Uterus (tissue), 2 donors: ENCODE results near the gene CFAP210.

ENCODE experiments used
- POLR2A ChIP-seq, 2 donors: fragments of 450-650 bp; IDR thresholded peaks; one replicate each; pipeline ENCODE4 v1.6.1; 2016; ENCODE audit warnings: antibody characterized with exemption in 2 of 2, mild to moderate bottlenecking in 1 of 2, moderate library complexity in 1 of 2
- TF ChIP-seq, protein P1 (sequence below), 4 experiments: fragments of 200-600 bp in 2 of 4; fragments of 450-650 bp in 2 of 4; sonication (generic) in 2 of 4; IDR thresholded peaks; one replicate each; pipeline ENCODE4 v1.5.1; 2016 to 2019; ENCODE audit warnings: antibody characterized with exemption in 4 of 4, mild to moderate bottlenecking in 2 of 4, moderate library complexity in 1 of 4

DNA sequence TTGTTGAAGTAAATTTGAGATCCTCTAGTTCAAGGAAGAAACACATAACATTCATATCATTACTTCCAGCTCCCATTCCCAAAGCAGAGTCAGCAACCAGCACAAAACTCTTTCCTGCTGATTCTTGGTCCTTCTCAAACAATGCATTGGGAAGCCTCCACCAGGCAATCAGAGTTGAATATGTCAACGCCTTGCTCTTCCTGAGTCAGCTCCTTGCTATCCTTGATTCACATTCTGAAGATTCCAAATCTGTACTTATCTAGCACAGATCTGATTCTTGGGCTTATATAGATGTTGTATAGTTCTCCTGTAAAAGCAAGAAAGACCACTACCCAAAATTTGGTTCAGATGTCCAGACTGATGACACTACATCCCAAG, 29.6 kb downstream of the CFAP210 start:
- TF ChIP-seq, protein P1, sequence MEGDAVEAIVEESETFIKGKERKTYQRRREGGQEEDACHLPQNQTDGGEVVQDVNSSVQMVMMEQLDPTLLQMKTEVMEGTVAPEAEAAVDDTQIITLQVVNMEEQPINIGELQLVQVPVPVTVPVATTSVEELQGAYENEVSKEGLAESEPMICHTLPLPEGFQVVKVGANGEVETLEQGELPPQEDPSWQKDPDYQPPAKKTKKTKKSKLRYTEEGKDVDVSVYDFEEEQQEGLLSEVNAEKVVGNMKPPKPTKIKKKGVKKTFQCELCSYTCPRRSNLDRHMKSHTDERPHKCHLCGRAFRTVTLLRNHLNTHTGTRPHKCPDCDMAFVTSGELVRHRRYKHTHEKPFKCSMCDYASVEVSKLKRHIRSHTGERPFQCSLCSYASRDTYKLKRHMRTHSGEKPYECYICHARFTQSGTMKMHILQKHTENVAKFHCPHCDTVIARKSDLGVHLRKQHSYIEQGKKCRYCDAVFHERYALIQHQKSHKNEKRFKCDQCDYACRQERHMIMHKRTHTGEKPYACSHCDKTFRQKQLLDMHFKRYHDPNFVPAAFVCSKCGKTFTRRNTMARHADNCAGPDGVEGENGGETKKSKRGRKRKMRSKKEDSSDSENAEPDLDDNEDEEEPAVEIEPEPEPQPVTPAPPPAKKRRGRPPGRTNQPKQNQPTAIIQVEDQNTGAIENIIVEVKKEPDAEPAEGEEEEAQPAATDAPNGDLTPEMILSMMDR (IDR thresholded peaks at IDR 0.05): no peak
- TF ChIP-seq POLR2A (IDR thresholded peaks at IDR 0.05): no peak
